HG03442 (cell line): ENCODE measurements around the gene TAT.
A peak's percentile ranks its signal among the peaks of the same experiment; 100 is the strongest.
"Not testable (repeated sequence)": the region's sequence is repeated elsewhere in the genome, so short reads cannot be mapped to it uniquely, and the experiment has no call there.

Experiments
- ATAC-seq: cut with Tn5 transposase; IDR thresholded peaks from one replicate; pipeline ENCODE4 v1.9.1; 2021; ENCODE audit warnings: mild to moderate bottlenecking, moderate library complexity; ENCODE audit not compliant: unreplicated experiment

The TAT gene

DNA sequence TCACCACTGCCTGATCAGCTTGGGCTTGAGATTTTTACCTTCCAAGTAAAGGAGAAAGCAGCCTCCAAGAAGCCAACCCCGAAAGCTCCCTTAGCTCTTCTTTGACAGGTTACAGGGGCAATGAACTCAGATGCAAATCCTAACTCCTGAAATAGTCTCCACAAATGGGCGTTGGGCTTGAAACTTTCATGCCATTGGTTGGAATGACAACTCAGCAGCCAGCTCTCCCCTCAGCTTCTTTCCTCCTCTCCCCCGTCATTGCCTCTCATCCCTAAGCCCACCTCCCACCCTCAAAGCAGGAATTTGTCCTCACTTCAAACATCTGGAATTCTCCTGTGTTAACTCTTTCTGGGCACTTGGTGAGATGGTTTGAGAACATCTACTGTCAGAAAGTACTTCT lies at the start of gene TAT:
TAT (minus strand) TSS at position 122 of the 400 bp plus-strand sequence. CDS start 677 bp downstream, outside the sequence.
- ATAC-seq, result no peak

- ATAC-seq, result no peak
These were observed 49.3 kb upstream of the TAT start, which contains the start of gene MARVELD3 for GRCh38 chr16:71626018-71626857. Gene MARVELD3 (plus strand): TSS chr16:71626184. CDS start chr16:71626230, 46 bp downstream.

- ATAC-seq, result no peak
These were observed 48.4 kb upstream of the TAT start for GRCh38 chr16:71625113-71625850.

DNA sequence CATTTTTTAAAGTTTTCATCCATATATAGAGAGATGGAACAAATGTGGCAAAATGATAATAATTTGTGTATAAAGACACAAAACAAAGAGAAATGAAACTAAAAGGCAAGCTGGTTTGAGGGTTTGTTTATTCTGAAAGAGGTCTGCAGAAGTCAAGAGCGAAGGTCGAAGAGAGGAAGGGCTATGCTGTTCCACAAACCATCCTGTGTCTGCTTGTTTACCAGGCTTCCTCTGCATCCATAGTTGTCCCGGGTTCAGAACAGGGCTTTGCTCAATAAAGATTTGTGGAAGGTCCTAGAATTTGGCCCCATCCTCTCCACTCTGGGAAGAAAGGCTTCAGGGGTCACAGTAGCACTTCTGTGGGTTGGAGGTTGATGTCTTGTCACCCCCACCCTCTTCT lies 46.7 kb upstream of the TAT start:
- ATAC-seq, result no peak

- ATAC-seq, result no peak
These were observed 45.2 kb upstream of the TAT start for GRCh38 chr16:71622088-71622487.

- ATAC-seq, result no peak
These were observed 41.5 kb upstream of the TAT start for GRCh38 chr16:71618429-71618828.

- ATAC-seq, result not testable (repeated sequence)
These were observed 38.1 kb upstream of the TAT start for GRCh38 chr16:71614956-71615355.

DNA sequence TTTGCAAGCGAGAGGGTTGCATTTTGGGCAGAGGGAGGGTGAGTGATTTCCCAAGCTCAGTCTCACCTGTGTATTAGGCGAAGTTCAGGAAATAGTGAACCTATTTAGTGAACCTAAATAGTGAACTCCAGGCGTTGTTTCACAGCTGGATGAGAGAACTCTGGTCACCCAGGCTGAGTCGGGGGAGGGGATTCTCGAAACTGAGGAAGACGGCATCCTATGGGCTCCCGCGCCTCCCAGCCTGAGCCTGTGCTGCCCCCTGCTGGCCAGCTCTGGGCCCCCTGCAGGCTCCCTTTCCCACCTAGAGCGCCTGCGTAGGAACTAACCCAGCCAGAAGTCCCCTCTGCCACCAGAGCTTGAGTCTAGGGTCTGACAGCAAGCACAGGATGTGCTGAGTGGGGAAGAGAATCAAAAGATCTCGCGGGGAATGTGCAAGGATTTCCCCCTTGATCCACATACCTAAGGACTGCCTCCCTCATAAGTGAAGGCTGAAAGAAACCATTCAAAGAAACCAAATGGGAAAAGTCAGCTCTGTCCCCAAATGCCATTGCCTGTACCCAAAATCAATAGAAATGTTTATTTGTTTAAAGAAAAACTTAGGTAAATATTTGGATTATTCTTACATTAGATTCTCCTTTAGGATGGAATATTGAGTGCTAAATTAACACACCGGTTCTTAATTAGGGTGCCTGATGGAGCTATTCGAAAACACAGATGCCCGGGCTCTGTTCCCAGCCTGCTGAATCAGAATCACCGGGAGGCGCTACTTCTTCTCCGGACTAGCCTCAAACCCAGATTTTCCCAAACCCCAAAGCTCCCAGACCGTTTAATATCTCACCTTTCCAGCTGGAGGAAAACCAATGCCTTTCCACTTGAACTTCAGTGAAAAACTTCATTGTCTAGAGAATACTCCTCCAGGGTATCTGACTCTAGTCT lies 34.3 kb upstream of the TAT start:
- ATAC-seq, result peak; percentile 37

DNA sequence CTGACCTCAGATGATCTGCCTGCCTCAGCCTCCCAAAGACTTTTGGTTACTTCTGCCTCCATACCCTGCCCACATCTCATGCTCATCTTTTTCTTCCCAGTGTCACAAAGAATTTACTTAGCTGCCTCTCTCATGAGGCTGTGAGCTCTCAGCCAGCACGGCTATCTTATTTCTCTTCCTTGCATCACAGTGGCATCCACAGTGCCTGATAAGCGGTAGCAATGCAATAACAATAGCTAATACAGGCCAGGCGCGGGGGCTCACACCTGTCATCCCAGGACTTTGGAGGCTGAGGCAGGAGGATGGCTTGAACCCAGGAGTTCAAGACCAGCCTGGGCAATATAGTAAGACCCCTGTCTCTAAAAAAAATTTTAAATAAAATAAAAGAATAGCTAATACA lies 33.6 kb upstream of the TAT start:
- no peak for ATAC-seq

- no peak for ATAC-seq
These were observed 32.2 kb upstream of the TAT start for GRCh38 chr16:71609066-71609465.

GRCh38 chr16:71600822-71601221 lies 23.9 kb upstream of the TAT start:
- no peak for ATAC-seq

DNA sequence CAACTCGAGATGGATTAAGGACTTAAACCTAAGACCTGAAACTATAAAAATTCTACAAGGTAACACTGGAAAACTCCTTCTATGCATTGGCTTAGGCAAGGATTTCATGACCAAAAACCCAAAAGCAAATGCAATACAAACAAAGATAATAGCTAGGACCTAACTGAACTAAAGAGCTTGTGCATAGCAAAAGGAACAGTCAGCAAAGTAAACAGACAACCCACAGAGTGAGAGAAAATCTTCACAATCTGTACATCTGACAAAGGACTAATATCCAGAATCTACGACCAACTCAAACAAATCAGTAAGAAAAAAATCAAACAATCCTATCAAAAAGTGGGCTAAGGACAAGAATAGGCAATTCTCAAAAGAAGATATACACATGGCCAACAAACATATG lies 21.5 kb upstream of the TAT start:
- ATAC-seq, result not testable (repeated sequence)

DNA sequence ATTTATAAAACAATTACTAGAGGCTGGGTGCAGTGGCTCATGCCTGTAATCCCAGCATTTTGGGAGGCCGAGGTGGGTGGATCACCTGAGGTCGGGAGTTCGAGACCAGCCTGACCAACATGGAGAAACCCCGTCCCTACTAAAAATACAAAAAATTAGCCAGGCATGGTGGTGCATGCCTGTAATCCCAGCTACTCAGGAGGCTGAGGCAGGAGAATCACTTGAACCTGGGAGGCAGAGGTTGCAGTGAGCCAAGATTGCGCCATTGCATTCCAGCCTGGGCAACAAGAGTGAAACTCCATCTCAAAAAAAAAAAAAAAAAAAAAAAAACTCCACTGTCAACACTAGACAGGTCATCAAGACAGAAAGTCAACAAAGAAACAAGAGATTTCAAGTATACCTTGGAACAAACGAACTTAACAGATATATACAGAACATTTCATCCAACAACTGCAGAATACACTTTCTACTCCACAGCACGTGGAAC lies 18.5 kb upstream of the TAT start:
- ATAC-seq, result not testable (repeated sequence)

DNA sequence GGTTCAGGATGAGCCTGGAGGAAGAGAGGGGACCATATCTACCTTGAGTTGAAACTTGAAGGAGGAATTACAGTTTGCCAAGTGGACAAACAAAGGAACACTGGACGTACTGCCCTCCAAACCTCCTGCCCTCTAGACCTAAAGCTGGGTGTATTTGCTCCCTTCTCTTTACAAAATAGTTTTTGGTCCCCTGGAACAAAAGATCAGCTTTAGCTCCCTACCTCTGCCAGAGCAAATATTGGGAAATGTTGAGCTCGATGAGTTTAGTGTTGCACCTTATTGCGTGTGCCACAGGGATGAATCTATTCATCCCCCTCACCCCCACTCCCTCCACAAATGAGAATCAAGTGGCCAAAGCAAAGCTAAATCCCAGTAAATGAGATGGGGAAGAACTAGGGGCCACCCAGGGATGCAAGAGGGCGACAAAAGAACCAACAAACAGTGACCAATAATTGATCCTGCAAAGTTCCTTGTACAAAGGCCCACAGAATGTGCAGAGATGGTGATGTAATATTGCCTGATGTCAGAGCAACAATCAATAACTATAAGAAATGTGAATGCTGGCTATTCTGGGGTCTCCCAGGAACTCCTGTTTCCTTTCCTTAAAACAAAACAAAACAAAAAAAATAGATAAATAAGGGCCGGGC lies 17.2 kb upstream of the TAT start:
- no peak for ATAC-seq

GRCh38 chr16:71593048-71593999 lies 16.4 kb upstream of the TAT start:
- no peak for ATAC-seq

DNA sequence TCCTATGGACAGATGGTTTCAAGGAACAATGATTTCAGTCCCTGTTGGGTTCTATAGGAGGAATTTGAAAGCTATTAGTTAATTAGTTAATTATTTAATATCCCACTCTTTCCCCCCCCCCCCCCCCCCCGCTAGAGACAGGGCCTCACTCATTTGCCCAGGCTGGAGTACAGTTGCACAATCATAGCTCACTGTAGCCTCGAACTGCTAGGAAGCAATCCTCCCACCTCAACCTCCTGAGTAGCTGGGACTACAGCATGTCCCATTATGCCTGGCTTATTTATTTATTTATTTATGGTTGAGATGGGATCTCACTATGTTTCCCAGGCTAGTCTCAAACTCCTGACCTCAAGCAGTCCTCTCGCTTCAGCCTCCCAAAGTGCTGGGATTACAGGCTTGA lies 15.0 kb upstream of the TAT start:
- ATAC-seq, result no peak

DNA sequence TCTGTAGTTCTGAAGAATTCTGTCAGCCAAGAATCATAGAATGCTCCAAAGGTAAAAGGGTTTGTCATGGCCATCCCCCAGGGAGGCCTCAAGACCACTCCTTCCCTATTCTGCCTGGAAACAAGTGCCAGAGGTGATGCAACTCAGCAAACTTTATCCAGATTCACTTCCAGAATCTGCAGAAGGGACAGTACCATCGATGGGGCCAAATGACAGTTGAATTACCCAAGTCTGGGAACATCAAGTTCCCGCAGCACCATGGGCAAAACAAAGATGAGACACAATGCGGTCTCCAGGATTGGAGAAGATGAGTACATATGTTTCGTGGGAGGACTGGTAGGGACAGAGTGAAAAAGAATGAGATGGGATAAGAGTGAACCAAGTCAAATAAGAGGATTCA lies 13.7 kb upstream of the TAT start:
- no peak for ATAC-seq

DNA sequence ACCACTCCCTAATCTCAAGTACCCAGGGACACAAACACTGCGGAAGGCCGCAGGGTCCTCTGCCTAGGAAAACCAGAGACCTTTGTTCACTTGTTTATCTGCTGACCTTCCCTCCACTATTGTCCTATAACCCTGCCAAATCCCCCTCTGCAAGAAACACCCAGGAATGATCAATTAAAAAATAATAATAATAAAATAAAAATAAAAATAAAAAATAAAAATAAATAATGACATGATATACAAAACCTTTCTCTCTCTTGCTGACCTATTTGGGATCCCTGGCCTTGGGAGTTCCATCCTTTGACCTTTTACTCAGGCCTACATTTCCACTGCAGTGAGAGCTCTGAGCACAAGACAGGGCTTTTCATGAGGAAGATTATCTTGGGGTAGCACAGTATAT lies 13.2 kb upstream of the TAT start:
- ATAC-seq, result not testable (repeated sequence)

DNA sequence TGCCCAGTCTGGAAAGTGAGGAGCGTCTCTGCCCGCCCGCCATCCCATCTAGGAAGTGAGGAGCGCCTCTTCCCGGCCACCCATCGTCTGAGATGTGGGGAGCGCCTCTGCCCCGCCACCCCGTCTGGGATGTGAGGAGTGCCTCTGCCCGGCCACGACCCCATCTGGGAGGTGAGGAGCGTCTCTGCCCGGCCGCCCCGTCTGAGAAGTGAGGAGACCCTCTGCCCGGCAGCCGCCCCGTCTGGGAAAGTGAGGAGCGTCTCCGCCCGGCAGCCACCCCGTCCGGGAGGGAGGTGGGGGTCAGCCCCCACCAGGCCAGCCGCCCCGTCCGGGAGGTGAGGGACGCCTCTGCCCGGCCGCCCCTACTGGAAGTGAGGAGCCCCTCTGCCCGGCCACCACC lies 12.4 kb upstream of the TAT start:
- ATAC-seq, result not testable (repeated sequence)
